Neural cell (in vitro differentiated cells): ENCODE results near the gene PDE2A.

Experiments
- EP300 ChIP-seq: fragments of 450-650 bp; conservative IDR thresholded peaks from 2 replicates; pipeline ENCODE4 v1.6.1; 2014; ENCODE audit warnings: antibody characterized with exemption, mild to moderate bottlenecking, moderate library complexity; ENCODE audit not compliant: poor library complexity, severe bottlenecking
- EZH2 ChIP-seq: fragments of 200-600, 300-800 bp; shearing (Covaris generic), sonication (generic); IDR thresholded peaks from 2 replicates; pipeline ENCODE4 v1.6.1; 2014; ENCODE audit warnings: antibody characterized with exemption, low read length, borderline replicate concordance, mild to moderate bottlenecking; ENCODE audit not compliant: insufficient read depth, poor library complexity, severe bottlenecking
- MXI1 ChIP-seq: fragments of 450-650 bp; conservative IDR thresholded peaks from 2 replicates; pipeline ENCODE4 v1.6.1; 2014; ENCODE audit warnings: antibody characterized with exemption, mild to moderate bottlenecking; ENCODE audit not compliant: poor library complexity, severe bottlenecking
- POLR2AphosphoS5 ChIP-seq: IDR thresholded peaks from 2 replicates; pipeline ENCODE4 v1.6.1; 2012
- RAD21 ChIP-seq: fragments of 450-650 bp; conservative IDR thresholded peaks from 2 replicates; pipeline ENCODE4 v1.6.1; 2014; ENCODE audit warnings: antibody characterized with exemption, mild to moderate bottlenecking, moderate library complexity
- SMC3 ChIP-seq: fragments of 450-650 bp; conservative IDR thresholded peaks from 2 replicates; pipeline ENCODE4 v1.6.1; 2014; ENCODE audit warnings: antibody characterized with exemption, mild to moderate bottlenecking, moderate library complexity; ENCODE audit not compliant: poor library complexity
- TAF1 ChIP-seq: IDR thresholded peaks from 2 replicates; pipeline ENCODE4 v1.6.1; 2012; ENCODE audit warnings: low read depth
- TF ChIP-seq, protein P1 (sequence below): fragments of 450-650 bp; IDR thresholded peaks from 2 replicates; pipeline ENCODE4 v1.5.1; 2014; ENCODE audit warnings: antibody characterized with exemption, mild to moderate bottlenecking, moderate library complexity; ENCODE audit not compliant: poor library complexity, severe bottlenecking
- TF ChIP-seq, protein P2 (sequence below): IDR thresholded peaks from 2 replicates; pipeline ENCODE4 v1.6.1; 2012; ENCODE audit warnings: borderline replicate concordance

DNA sequence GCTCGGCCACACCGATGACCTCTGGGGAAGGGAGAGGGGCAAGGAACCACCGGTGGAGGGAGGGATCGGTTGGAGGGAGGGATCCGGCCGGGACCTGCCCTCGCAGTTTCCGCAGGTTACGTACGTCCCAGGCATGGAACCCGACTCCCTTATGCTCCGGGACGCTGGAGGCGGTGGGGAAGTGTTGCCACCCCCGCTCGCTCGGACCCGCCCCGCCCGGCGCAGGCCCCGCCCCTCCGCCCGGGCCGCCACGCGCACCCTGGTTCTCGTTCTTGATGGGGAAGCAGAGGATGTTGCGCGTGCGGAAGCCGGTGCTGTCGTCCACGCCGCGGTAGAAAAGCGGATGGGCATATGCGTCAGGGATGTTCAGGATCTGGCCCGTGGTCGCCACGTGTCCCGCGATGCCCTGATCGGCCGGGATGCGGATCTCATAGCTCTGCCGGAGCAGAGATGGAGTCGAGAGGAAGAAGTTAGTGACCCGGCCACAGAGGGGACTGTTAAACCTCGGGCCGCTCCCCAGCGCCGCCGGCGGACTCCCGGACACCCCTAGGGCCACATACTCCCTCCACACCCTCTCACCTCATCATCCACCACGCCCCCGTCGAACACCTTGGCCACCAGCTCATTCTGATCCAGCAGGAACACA is 89.8 kb downstream of the PDE2A start:
- TF ChIP-seq TAF1 (no peak), POLR2AphosphoS5 (no peak), RAD21 (no peak), EP300 (no peak), EZH2 (no peak), SMC3 (no peak), MXI1 (no peak)
- TF ChIP-seq, protein P1, sequence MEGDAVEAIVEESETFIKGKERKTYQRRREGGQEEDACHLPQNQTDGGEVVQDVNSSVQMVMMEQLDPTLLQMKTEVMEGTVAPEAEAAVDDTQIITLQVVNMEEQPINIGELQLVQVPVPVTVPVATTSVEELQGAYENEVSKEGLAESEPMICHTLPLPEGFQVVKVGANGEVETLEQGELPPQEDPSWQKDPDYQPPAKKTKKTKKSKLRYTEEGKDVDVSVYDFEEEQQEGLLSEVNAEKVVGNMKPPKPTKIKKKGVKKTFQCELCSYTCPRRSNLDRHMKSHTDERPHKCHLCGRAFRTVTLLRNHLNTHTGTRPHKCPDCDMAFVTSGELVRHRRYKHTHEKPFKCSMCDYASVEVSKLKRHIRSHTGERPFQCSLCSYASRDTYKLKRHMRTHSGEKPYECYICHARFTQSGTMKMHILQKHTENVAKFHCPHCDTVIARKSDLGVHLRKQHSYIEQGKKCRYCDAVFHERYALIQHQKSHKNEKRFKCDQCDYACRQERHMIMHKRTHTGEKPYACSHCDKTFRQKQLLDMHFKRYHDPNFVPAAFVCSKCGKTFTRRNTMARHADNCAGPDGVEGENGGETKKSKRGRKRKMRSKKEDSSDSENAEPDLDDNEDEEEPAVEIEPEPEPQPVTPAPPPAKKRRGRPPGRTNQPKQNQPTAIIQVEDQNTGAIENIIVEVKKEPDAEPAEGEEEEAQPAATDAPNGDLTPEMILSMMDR = no peak
- TF ChIP-seq, protein P2, sequence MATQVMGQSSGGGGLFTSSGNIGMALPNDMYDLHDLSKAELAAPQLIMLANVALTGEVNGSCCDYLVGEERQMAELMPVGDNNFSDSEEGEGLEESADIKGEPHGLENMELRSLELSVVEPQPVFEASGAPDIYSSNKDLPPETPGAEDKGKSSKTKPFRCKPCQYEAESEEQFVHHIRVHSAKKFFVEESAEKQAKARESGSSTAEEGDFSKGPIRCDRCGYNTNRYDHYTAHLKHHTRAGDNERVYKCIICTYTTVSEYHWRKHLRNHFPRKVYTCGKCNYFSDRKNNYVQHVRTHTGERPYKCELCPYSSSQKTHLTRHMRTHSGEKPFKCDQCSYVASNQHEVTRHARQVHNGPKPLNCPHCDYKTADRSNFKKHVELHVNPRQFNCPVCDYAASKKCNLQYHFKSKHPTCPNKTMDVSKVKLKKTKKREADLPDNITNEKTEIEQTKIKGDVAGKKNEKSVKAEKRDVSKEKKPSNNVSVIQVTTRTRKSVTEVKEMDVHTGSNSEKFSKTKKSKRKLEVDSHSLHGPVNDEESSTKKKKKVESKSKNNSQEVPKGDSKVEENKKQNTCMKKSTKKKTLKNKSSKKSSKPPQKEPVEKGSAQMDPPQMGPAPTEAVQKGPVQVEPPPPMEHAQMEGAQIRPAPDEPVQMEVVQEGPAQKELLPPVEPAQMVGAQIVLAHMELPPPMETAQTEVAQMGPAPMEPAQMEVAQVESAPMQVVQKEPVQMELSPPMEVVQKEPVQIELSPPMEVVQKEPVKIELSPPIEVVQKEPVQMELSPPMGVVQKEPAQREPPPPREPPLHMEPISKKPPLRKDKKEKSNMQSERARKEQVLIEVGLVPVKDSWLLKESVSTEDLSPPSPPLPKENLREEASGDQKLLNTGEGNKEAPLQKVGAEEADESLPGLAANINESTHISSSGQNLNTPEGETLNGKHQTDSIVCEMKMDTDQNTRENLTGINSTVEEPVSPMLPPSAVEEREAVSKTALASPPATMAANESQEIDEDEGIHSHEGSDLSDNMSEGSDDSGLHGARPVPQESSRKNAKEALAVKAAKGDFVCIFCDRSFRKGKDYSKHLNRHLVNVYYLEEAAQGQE = no peak
